HG03520 (cell line): Measurements from ENCODE around the gene C12orf75.

Experiments
- ATAC-seq: cut with Tn5 transposase; IDR thresholded peaks from one replicate; pipeline ENCODE4 v1.9.1; 2021; ENCODE audit warnings: mild to moderate bottlenecking, moderate library complexity; ENCODE audit not compliant: unreplicated experiment

Gene C12orf75

DNA sequence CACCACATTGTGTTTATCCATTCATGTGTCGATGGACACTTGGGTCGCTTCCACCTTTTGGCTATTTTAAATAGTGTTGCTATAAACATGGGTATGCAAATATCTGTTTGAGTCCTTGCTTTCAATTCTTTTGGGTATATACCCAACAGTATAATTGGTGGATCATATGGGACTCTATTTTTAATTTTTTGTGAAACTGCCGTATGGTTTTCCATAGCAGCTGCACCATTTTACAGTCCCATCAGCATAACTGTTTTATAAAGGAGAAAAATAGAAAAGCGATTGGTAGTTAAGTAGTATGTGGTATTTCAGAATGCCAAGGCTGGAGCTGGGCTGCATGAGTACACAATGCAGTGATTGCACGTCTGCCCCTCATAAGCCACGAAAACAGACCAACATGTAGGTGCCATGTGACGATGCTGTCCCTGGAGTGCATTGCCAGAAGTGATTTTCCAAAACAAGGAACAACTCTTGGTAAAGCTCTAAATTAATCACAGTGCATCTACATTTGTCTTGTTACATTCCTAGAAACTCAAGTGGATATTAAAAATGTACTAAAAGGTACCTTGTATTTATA, 83.5 kb downstream of the C12orf75 start:
- ATAC-seq = no peak

DNA sequence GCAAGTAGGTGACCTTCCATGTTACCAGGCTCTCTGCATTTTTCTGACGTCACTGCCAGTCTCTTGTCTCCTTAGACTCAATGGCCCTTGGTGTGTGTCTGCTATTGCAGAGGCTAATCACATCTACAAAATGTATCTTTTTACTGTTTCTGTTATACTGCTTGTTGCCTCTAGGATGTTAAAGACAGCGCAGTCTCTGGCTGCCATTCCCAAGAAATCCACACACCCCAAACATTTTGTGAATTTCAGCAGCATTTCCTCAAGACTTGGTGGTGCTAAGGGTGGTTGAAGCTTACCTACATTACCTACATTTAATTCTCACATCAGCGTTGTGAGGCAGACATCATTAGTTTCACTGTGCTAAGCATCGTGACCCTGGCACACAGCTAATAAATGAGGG, 87.2 kb downstream of the C12orf75 start:
- ATAC-seq = no peak

DNA sequence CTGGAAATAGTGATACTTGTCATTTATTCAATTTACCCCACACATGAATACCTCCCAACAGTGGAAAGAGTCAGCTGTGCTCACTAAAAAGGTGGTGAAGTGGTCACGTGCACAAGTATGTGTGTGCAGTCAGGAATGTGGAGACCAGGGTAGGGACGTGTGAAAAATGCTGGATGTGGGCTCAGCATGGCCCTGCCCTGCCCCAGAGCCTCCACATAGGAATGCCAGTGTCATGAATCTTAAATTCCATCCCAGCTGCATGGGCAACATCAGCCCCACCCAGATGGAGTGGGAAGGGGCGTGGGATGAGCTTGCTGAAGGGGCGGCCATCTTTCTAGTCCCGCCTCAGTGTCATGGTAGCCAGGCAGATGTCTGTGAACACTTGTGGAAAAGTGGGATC, 87.7 kb downstream of the C12orf75 start:
- no peak for ATAC-seq

DNA sequence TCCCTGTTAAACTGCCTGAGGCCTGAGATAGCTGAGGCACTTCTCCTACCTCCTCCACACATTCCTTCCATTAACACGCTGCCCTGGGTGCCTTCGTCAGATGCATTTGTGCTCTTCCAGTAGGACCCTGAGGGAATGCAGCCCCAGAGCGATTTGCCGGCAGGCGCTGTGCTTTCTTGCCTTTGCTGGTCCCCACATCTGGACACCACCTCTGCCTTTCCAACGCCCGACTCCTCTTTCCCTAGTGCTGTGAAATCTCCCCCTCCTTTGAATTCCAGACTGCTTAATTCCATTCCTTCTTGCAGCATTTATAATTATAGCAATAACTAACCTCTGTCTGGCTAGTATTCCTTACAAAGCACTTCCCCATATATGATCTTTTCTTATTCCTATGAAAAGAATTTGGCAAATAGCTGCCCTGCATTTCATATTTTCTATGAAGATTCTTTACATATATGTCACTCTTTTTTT, 88.4 kb downstream of the C12orf75 start:
- no peak for ATAC-seq

DNA sequence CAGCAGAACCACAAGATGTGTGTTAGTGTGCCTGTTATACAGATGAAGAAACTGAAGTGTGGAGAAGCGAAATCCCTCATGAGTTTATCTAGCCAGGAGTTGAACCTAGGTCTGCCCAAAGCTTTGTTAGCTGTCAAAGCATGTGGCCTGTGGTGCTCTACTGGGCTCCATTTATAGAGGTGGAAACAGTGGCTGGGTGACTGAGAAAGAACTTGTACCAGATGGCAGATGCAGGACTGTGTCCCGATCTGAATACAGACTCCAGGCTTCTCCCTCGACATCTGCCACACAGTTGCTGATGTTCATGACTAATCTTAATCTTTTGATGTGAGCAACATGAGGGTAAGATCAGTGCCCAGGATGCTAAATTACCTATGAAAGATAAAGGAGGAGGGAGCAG, 89.1 kb downstream of the C12orf75 start:
- ATAC-seq = no peak

DNA sequence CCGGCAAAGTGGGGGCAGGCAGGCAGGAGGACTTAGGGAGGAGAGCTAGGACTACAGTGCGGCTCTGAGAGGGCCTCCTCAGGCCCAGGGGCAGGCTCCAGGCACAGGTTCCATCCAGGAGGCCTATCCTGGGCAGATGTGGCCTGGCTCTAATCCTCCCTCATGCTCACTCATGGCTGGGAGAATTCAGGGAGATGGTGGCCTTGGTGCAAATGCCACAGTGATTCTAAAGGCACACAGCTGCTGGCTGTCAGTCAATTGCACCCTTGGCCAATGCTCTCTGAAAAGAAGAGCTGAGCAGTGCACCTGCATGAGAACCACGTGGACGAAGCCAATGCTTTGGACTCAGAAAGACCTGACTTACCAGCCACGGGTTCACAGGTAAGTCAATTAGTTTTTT, 89.6 kb downstream of the C12orf75 start:
- ATAC-seq = no peak

DNA sequence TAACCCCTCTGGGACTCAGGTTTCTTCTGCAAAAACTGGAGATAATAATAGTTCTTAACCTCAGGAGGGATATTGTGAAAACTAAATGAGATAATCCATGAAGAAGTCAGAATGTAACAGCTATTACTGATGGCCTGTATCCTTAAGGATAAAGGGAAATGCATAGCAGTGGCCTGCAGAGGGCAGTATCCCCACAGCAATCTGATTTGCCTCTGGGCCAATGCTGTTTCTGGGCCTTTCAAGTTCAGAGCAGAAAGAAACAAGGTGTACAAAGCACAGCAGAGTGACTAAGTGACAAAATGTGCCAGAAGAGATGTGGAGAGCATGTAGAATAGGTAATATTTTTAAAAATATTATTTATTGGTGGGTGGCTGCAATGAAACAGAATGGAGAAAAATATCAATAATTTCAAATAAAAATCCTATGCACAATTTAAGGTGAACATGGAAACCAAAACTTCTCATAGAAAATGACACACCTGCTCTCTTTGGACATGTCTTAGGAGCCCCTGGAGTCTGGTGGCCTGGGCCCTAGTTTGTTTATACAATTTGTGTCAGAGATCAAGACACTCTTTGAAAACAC, 90.3 kb downstream of the C12orf75 start:
- ATAC-seq = no peak
